Measurements from ENCODE around the gene AHRR. TPM values are rescaled to one million over a fixed set of nuclear protein-coding genes. Genes with fewer than 3 reads are reported as not detected.

The AHRR gene
- total RNA-seq, 2 donors from 2014 or later: 0.26 to 0.33 TPM

- H3K36me3 ChIP-seq (replicated peaks in 1 of 2; ENCODE audit: insufficient read depth in 1 of 2, low read depth in 2 of 2): no peaks in the 10 kb centered on the region
- no peak overlapping the region for H3K4me3 ChIP-seq
- DNase-seq: no peak
- intact Hi-C loops (cut with DNase I): no loop called here
- peaks cover 0 to 29% of the 10 kb centered on the region in 2 donors for H3K27me3 ChIP-seq
- WGBS, 2 donors: 67 to 77% methylated on average over 15 to 23 of the region's 23 CpGs
- no peak overlapping the region for H3K27ac ChIP-seq
- TF ChIP-seq, protein P1, sequence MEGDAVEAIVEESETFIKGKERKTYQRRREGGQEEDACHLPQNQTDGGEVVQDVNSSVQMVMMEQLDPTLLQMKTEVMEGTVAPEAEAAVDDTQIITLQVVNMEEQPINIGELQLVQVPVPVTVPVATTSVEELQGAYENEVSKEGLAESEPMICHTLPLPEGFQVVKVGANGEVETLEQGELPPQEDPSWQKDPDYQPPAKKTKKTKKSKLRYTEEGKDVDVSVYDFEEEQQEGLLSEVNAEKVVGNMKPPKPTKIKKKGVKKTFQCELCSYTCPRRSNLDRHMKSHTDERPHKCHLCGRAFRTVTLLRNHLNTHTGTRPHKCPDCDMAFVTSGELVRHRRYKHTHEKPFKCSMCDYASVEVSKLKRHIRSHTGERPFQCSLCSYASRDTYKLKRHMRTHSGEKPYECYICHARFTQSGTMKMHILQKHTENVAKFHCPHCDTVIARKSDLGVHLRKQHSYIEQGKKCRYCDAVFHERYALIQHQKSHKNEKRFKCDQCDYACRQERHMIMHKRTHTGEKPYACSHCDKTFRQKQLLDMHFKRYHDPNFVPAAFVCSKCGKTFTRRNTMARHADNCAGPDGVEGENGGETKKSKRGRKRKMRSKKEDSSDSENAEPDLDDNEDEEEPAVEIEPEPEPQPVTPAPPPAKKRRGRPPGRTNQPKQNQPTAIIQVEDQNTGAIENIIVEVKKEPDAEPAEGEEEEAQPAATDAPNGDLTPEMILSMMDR (IDR thresholded peaks at IDR 0.05): no peak
- no peak for TF ChIP-seq POLR2A (IDR thresholded peaks at IDR 0.05)
- ATAC-seq: no peak
- no peaks in the 10 kb centered on the region for H3K9me3 ChIP-seq
- H3K4me1 ChIP-seq: no peaks in the 10 kb centered on the region
Observed at GRCh38 chr5:481347-481746, 159.8 kb downstream of the AHRR start.

- no peak for TF ChIP-seq POLR2A (IDR thresholded peaks at IDR 0.05)
- TF ChIP-seq, protein P1 (IDR thresholded peaks at IDR 0.05): no peak
- Histone ChIP-seq H3K36me3 (replicated peaks in 1 of 2; ENCODE audit: insufficient read depth in 1 of 2, low read depth in 2 of 2) (no peaks in the 10 kb centered on the region), H3K9me3 (no peaks in the 10 kb centered on the region), H3K27ac (no peak overlapping the region), H3K4me1 (no peaks in the 10 kb centered on the region), H3K4me3 (no peak overlapping the region), H3K27me3 (peaks cover 0 to 22% of the 10 kb centered on the region in 2 donors)
- intact Hi-C loops (cut with DNase I): no loop called here
- DNase-seq (no peak), ATAC-seq (no peak)
- 58 to 80% methylated on average over 2 to 17 of the region's 24 CpGs for WGBS, 2 donors
Observed at GRCh38 chr5:482021-482420, 160.5 kb downstream of the AHRR start.

- Histone ChIP-seq H3K36me3 (replicated peaks in 1 of 2; ENCODE audit: insufficient read depth in 1 of 2, low read depth in 2 of 2) (no peaks in the 10 kb centered on the region), H3K9me3 (no peaks in the 10 kb centered on the region), H3K27me3 (peaks cover 0 to 20% of the 10 kb centered on the region in 2 donors), H3K27ac (no peak overlapping the region), H3K4me3 (no peak overlapping the region), H3K4me1 (no peaks in the 10 kb centered on the region)
- intact Hi-C loops (cut with DNase I): no loop called here
- WGBS, 2 donors: 76 to 92% methylated on average over 8 to 27 of the region's 27 CpGs
- no peak for DNase-seq
- ATAC-seq: no peak
- TF ChIP-seq POLR2A (IDR thresholded peaks at IDR 0.05): no peak
- TF ChIP-seq, protein P1 (IDR thresholded peaks at IDR 0.05): no peak
Observed at GRCh38 chr5:482506-482905, 161.0 kb downstream of the AHRR start.

DNA sequence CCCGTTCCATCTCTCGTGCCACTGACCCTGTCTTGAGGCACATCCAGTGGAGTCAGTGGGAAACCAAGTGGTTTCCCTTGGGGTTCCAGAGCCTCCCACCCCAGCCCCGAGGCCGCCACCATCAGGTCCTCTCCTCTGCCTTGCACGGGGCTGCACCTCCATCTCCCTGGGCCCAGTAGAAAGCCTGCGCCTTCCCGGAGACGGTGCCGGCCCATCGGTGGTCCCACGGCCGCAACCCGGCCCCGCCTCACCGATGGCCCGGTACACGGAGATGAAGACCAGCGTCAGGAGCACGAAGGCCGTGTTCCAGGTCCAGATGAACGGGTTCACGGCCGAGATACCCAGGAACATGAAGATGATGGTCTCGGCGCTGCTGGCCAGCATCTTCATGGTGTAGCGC lies 161.5 kb downstream of the AHRR start:
- DNase-seq (no peak), ATAC-seq (no peak)
- no peak overlapping the region for H3K4me3 ChIP-seq
- peaks cover 0 to 20% of the 10 kb centered on the region in 2 donors for H3K27me3 ChIP-seq
- 78 to 79% methylated on average over 7 to 26 of the region's 26 CpGs for WGBS, 2 donors
- H3K36me3 ChIP-seq (replicated peaks in 1 of 2; ENCODE audit: insufficient read depth in 1 of 2, low read depth in 2 of 2): no peaks in the 10 kb centered on the region
- no peaks in the 10 kb centered on the region for H3K4me1 ChIP-seq
- no peaks in the 10 kb centered on the region for H3K9me3 ChIP-seq
- no peak overlapping the region for H3K27ac ChIP-seq
- TF ChIP-seq, protein P1 (IDR thresholded peaks at IDR 0.05): no peak
- TF ChIP-seq POLR2A (IDR thresholded peaks at IDR 0.05): no peak
- intact Hi-C loops (cut with DNase I): no loop called here

DNA sequence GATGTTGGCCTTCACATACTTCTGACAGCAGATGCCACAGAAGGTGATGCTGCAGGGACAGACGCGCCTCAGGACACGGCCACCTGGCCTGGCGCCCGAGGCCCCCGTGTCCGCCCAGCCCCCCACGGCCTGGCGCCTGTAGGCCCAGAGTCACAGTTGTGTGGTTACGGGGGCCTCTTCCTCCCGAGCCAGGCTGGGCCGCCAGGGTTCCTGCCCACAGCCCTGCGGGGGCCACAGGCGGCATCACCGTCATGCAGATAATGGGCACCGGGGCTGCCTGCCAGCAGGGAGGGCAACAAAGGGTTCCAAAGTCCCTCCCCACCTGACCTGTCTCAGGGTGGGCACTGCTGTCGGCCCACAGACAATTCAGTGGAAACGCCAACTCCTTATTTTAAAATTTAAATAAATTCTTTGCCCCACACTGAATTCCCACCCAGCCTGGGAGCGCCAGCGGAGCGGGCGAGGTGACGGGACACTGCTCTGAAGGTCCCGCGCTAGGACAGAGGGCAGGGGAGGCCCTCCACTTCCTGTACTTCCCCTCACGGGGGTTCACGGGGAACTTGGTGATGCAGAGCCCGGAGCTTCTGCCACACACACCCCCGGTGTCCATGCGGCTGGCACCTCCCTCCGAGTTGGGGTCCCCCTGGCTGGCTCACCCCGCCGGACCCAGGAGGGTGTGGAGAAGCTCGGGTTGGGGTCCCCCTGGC lies 162.1 kb downstream of the AHRR start:
- 59 to 61% methylated on average over 15 to 31 of the region's 34 CpGs for WGBS, 2 donors
- Histone ChIP-seq H3K4me1 (no peaks in the 10 kb centered on the region), H3K4me3 (no peak overlapping the region), H3K27me3 (peaks cover 0 to 20% of the 10 kb centered on the region in 2 donors), H3K9me3 (no peaks in the 10 kb centered on the region), H3K27ac (no peak overlapping the region), H3K36me3 (replicated peaks in 1 of 2; ENCODE audit: insufficient read depth in 1 of 2, low read depth in 2 of 2) (no peaks in the 10 kb centered on the region)
- DNase-seq (no peak), ATAC-seq (no peak)
- intact Hi-C loops (cut with DNase I): no loop called here
- TF ChIP-seq POLR2A (IDR thresholded peaks at IDR 0.05): no peak
- TF ChIP-seq, protein P1 (IDR thresholded peaks at IDR 0.05): no peak
